HuH-7.5 (cell line): Measurements from ENCODE around the gene RFC2.

Experiments
- DNase-seq: peaks from one replicate; pipeline ENCODE4 v3.0.0; 2011; ENCODE audit warnings: low spot score

The RFC2 gene

GRCh38 chr7:74190259-74190658 is 63.9 kb downstream of the RFC2 start:
- no peak for DNase-seq

DNA sequence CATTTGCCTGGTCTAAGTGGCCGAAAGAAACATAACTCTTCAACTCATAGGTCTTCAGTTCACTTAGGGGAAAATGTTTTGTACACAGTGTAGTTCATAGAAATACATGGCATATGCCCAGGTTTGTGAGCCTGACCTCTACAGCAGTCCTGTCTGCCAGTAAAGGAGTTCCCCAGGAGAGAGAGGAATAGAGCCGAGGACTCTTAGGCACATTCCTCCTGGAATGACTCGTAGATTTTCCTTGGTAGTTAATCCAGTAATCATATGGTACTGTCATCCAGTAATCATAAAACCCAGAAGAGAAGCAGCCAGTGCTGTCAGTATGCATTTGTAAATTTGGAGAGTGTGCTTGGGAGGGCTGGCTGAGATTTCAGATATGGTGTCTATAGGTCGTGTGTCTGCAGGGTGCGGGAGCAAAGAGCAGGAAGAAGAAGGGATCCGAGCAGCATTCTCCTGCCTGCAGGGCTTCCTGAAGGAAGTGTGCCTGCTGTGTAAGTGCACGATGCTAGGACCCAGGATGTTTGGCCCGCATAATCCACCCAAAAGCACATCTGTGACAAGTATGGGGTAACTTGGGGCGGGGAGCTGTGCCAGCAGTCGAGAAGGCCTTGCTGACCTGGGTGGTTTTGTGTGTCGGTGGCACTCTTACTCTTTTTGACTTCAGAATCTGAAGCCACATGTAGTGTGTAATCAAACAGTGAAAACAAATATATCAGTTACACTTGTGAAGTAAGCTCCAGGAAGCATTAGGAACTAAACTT is 66.1 kb downstream of the RFC2 start:
- DNase-seq: no peak

DNA sequence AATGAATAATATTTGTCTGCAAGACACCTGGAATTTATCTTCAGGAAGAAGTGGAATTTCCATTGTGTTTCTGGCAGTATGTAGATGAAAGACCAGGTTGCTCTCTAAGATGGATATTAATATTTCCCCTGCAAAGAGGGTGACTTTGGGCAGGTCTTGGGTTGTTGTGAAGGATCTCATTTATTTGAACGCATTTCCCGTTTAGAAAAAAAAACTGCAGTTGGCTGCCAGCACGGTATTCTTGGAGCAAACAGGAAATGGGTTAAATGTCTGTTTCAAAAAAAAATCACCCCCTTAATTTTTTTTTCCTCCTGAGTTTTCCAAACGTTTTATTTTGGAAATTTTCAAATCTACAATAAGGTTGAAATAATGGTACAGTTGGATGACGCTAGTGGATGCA is 68.6 kb downstream of the RFC2 start:
- no peak for DNase-seq

GRCh38 chr7:74185016-74185415 is 69.2 kb downstream of the RFC2 start:
- no peak for DNase-seq

- DNase-seq: no peak
Observed at GRCh38 chr7:74183653-74184450, 70.3 kb downstream of the RFC2 start.

DNA sequence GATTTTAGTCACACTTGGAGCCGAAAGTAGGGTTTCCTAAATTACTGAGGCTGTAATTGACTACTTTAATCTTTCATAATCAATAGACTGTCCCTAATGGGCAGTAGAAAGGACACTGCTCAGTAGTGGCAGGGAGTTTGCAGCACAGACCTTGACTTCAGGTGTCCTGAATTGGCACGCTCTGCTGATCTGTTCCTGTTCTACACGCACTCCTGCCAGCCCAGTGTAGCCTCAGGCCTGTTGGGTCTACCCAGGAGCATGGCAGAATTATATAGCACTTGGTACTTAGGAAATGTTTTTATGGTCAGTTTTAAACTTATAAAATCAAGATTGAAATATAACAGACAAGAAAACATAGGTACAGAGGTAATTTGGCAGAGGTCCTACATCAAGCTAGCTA is 71.1 kb downstream of the RFC2 start:
- DNase-seq: no peak

DNA sequence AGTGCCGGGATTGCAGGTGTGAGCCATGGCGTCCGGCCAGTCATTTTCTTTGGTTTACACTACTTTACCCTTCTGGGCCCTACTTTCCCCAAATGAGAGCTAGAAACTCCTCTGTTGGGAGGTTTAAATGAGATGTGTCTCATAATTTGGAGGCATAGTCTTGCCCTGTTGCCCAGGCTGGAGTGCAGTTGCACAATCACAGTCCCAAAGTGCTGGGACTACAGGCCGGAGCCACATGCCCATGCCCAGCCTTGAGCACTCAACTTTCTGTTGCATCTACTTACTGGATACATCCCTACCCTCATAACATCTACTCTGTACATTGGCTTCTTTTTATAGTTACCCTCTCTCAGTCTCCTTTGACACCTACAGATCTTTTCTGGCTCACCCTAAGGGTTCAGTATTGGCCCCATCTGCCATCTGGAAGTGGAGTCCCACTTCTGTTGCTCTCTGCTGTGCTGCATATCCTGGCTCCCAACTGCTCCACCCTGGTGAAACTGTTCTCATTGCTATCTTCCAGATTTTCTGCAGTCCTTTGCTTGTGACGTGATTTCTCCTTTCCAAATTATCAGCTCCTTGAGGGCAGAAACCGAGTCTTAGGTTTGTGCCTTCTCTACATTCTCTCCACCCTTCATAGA is 71.6 kb downstream of the RFC2 start:
- no peak for DNase-seq

DNA sequence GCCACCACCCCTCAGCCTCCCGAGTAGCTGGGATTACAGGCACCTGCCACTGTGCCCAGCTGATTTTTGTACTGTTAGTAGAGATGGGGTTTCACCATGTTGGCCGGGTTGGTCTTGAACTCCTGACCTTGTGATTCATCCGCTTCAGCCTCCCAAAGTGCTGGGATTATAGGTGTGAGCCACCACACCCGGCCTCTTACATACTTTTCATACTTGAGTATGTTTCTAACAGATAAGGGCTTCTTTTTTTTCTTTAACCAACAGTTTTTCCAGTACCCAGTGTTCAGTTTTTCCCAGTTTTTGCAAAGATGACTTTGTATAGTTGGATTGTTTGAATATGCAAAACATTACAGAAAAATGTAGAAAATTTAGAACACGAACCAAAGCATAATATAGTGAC is 72.4 kb downstream of the RFC2 start:
- DNase-seq: no peak
